Activated CD8-positive, alpha-beta memory T cell treated with anti-CD3 and anti-CD28 coated beads, Interleukin-2, amount 10 ng/mL, durations not matched to agents 7 days and 5 days (primary cell): Measurements from ENCODE around the gene CPPED1. TPM values are rescaled to one million over a fixed set of nuclear protein-coding genes. Genes with fewer than 3 reads are reported as not detected.
A peak's percentile ranks its signal among the peaks of the same experiment; 100 is the strongest.

Experiments used
- ATAC-seq: fragments of 150-1000 bp; cut with Tn5 transposase; one replicate; pipeline ENCODE4 v1.10.0; 2021; ENCODE audit warnings: moderate library complexity
- CTCF ChIA-PET: fragments of 350-600 bp; sonication (Branson Sonifier 250); formaldehyde crosslinking; loops from one replicate; lab custom pipeline; 2021; ENCODE audit warnings: antibody characterized with exemption; lab: Charles Lee
- DNase-seq: peaks from one replicate; pipeline ENCODE4 v3.0.0-alpha.2; 2020
- H3K27ac Mint-ChIP-seq: one replicate; pipeline ENCODE4 v1.8.0; 2021; ENCODE audit warnings: mild to moderate bottlenecking, mixed read lengths
- H3K27me3 Mint-ChIP-seq: one replicate; pipeline ENCODE4 v1.8.0; 2021; ENCODE audit warnings: mixed read lengths
- H3K36me3 Mint-ChIP-seq: one replicate; pipeline ENCODE4 v1.8.0; 2021; ENCODE audit warnings: mild to moderate bottlenecking, mixed read lengths
- H3K4me1 Mint-ChIP-seq: one replicate; pipeline ENCODE4 v1.8.0; 2021; ENCODE audit warnings: mixed read lengths
- H3K4me3 Mint-ChIP-seq: one replicate; pipeline ENCODE4 v1.8.0; 2021; ENCODE audit warnings: mild to moderate bottlenecking, moderate library complexity, mixed read lengths
- H3K9me3 Mint-ChIP-seq: one replicate; pipeline ENCODE4 v1.8.0; 2022; ENCODE audit warnings: low read depth, mixed read lengths
- total RNA-seq, 2 experiments: library from RNA; stranded (reverse); gene quantifications; one replicate each; pipeline ENCODE4 v1.2.3, GENCODE V29; 2021

CPPED1 gene
- 10 to 100 TPM; 20.5 to 21.5 TPM for total RNA-seq

GRCh38 chr16:12803203-12804093 lies at the start of gene CPPED1:
TSS of gene CPPED1 (minus strand) at chr16:12803887. CDS start at chr16:12803776, 111 bp downstream.
- Mint-ChIP-seq H3K27me3 (no peaks in the 10 kb centered on the region), H3K4me1 (peaks cover 39% of the 10 kb centered on the region), H3K36me3 (peaks cover 18% of the 10 kb centered on the region), H3K9me3 (no peaks in the 10 kb centered on the region), H3K27ac (peak within 1 kb of the TSS; percentile 91), H3K4me3 (peak within 1 kb of the TSS; percentile 97)
- peak; percentile 94 for DNase-seq
- ATAC-seq, result peak; percentile 94
- CTCF ChIA-PET, result interaction anchor here (0.9 to 1.7 kb wide), 2 partner anchors 14 to 53 kb away, joined by 3 to 6 read pairs; no protein-coding TSS in a partner anchor

- no peaks in the 10 kb centered on the region for H3K4me1 Mint-ChIP-seq
- peaks cover 7% of the 10 kb centered on the region for H3K27me3 Mint-ChIP-seq
- no peak overlapping the region for H3K27ac Mint-ChIP-seq
- CTCF ChIA-PET, result no interaction called here
- ATAC-seq (no peak), DNase-seq (no peak)
- H3K4me3 Mint-ChIP-seq, result no peak overlapping the region
- H3K9me3 Mint-ChIP-seq, result no peaks in the 10 kb centered on the region
- H3K36me3 Mint-ChIP-seq, result no peaks in the 10 kb centered on the region
Measured at GRCh38 chr16:12850186-12850585, 46.5 kb upstream of the CPPED1 start.

GRCh38 chr16:12846592-12846991 lies 42.9 kb upstream of the CPPED1 start:
- DNase-seq (no peak), ATAC-seq (no peak)
- Mint-ChIP-seq H3K27me3 (peaks cover 10% of the 10 kb centered on the region), H3K9me3 (no peaks in the 10 kb centered on the region), H3K36me3 (no peaks in the 10 kb centered on the region), H3K4me1 (no peaks in the 10 kb centered on the region), H3K4me3 (no peak overlapping the region), H3K27ac (no peak overlapping the region)
- CTCF ChIA-PET, result no interaction called here

GRCh38 chr16:12845282-12845681 lies 41.6 kb upstream of the CPPED1 start:
- Mint-ChIP-seq H3K4me3 (no peak overlapping the region), H3K4me1 (no peaks in the 10 kb centered on the region), H3K36me3 (no peaks in the 10 kb centered on the region), H3K27ac (no peak overlapping the region), H3K27me3 (peaks cover 7% of the 10 kb centered on the region), H3K9me3 (no peaks in the 10 kb centered on the region)
- CTCF ChIA-PET, result no interaction called here
- ATAC-seq (no peak), DNase-seq (no peak)

GRCh38 chr16:12837756-12838155 lies 34.1 kb upstream of the CPPED1 start:
- peaks cover 2% of the 10 kb centered on the region for H3K9me3 Mint-ChIP-seq

GRCh38 chr16:12837291-12837690 lies 33.6 kb upstream of the CPPED1 start:
- ATAC-seq, result no peak
- Mint-ChIP-seq H3K27ac (peak overlapping the region; percentile 36), H3K36me3 (peaks cover 3% of the 10 kb centered on the region), H3K9me3 (peaks cover 2% of the 10 kb centered on the region), H3K4me1 (peaks cover 17% of the 10 kb centered on the region), H3K27me3 (peaks cover 28% of the 10 kb centered on the region), H3K4me3 (no peak overlapping the region)
- CTCF ChIA-PET, result no interaction called here
- DNase-seq, result no peak

More at GRCh38 chr16:12837756-12838155, 34.1 kb upstream of the CPPED1 start:
- DNase-seq (no peak), ATAC-seq (no peak)
- H3K4me1 Mint-ChIP-seq, result peaks cover 17% of the 10 kb centered on the region
- peaks cover 3% of the 10 kb centered on the region for H3K36me3 Mint-ChIP-seq
- H3K27ac Mint-ChIP-seq, result peak overlapping the region; percentile 36
- CTCF ChIA-PET, result no interaction called here
- H3K4me3 Mint-ChIP-seq, result no peak overlapping the region
- H3K27me3 Mint-ChIP-seq, result peaks cover 24% of the 10 kb centered on the region

- H3K36me3 Mint-ChIP-seq, result peaks cover 3% of the 10 kb centered on the region
- CTCF ChIA-PET, result no interaction called here
- no peak overlapping the region for H3K4me3 Mint-ChIP-seq
- peaks cover 17% of the 10 kb centered on the region for H3K4me1 Mint-ChIP-seq
- H3K27ac Mint-ChIP-seq, result no peak overlapping the region
- ATAC-seq (no peak), DNase-seq (no peak)
- H3K9me3 Mint-ChIP-seq, result peaks cover 2% of the 10 kb centered on the region
- H3K27me3 Mint-ChIP-seq, result peaks cover 26% of the 10 kb centered on the region
Measured at GRCh38 chr16:12833926-12834325, 30.2 kb upstream of the CPPED1 start.

- H3K9me3 Mint-ChIP-seq, result no peaks in the 10 kb centered on the region
- CTCF ChIA-PET, result interaction anchor here (1.2 kb wide), 1 partner anchor 12 kb away, joined by 5 read pairs; no protein-coding TSS in a partner anchor
- no peak overlapping the region for H3K27ac Mint-ChIP-seq
- H3K27me3 Mint-ChIP-seq, result peaks cover 21% of the 10 kb centered on the region
- DNase-seq, result no peak
- H3K4me3 Mint-ChIP-seq, result no peak overlapping the region
- no peaks in the 10 kb centered on the region for H3K36me3 Mint-ChIP-seq
- no peak for ATAC-seq
- no peaks in the 10 kb centered on the region for H3K4me1 Mint-ChIP-seq
Measured at GRCh38 chr16:12829096-12829888, 25.6 kb upstream of the CPPED1 start.

GRCh38 chr16:12828206-12828605 lies 24.5 kb upstream of the CPPED1 start:
- CTCF ChIA-PET, result interaction anchor here (1.2 kb wide), 1 partner anchor 13 kb away, joined by 5 read pairs; no protein-coding TSS in a partner anchor
- Mint-ChIP-seq H3K9me3 (no peaks in the 10 kb centered on the region), H3K27me3 (peaks cover 19% of the 10 kb centered on the region), H3K27ac (no peak overlapping the region), H3K4me1 (no peaks in the 10 kb centered on the region), H3K4me3 (no peak overlapping the region), H3K36me3 (no peaks in the 10 kb centered on the region)
- no peak for DNase-seq
- ATAC-seq, result no peak

- H3K4me1 Mint-ChIP-seq, result no peaks in the 10 kb centered on the region
- no peak for ATAC-seq
Measured at GRCh38 chr16:12826559-12826958, 22.9 kb upstream of the CPPED1 start.

GRCh38 chr16:12819126-12820117 lies 15.7 kb upstream of the CPPED1 start:
- peak; percentile 45 for ATAC-seq
- CTCF ChIA-PET, result interaction anchor here (0.6 to 4.3 kb wide), 4 partner anchors 8 to 246 kb away, joined by 3 to 24 read pairs (median 3); no protein-coding TSS in a partner anchor
- peaks cover 11% of the 10 kb centered on the region for H3K27me3 Mint-ChIP-seq
- H3K27ac Mint-ChIP-seq, result no peak overlapping the region
- H3K4me3 Mint-ChIP-seq, result no peak overlapping the region
- peaks cover 26% of the 10 kb centered on the region for H3K4me1 Mint-ChIP-seq
- no peaks in the 10 kb centered on the region for H3K9me3 Mint-ChIP-seq
- peak; percentile 80 for DNase-seq
- no peaks in the 10 kb centered on the region for H3K36me3 Mint-ChIP-seq

More at GRCh38 chr16:12826559-12826958, 22.9 kb upstream of the CPPED1 start:
- Mint-ChIP-seq H3K27ac (no peak overlapping the region), H3K27me3 (peaks cover 18% of the 10 kb centered on the region), H3K4me3 (no peak overlapping the region), H3K9me3 (no peaks in the 10 kb centered on the region), H3K36me3 (no peaks in the 10 kb centered on the region)
- CTCF ChIA-PET, result no interaction called here
- DNase-seq, result no peak

GRCh38 chr16:12818326-12818725 lies 14.6 kb upstream of the CPPED1 start:
- H3K4me1 Mint-ChIP-seq, result peaks cover 27% of the 10 kb centered on the region
- H3K27me3 Mint-ChIP-seq, result peaks cover 11% of the 10 kb centered on the region
- H3K36me3 Mint-ChIP-seq, result no peaks in the 10 kb centered on the region
- DNase-seq (no peak), ATAC-seq (no peak)
- H3K9me3 Mint-ChIP-seq, result no peaks in the 10 kb centered on the region
- CTCF ChIA-PET, result interaction anchor here (0.6 to 4.3 kb wide), 6 partner anchors 7 to 724 kb away, joined by 3 to 24 read pairs (median 3); no protein-coding TSS in a partner anchor
- H3K4me3 Mint-ChIP-seq, result no peak overlapping the region
- H3K27ac Mint-ChIP-seq, result no peak overlapping the region
